Suprapubic skin (tissue), 4 donors: ENCODE data around the gene TBC1D17.

Experiments
- EP300 ChIP-seq: sonication (generic); formaldehyde crosslinking; IDR thresholded peaks from one replicate; pipeline ENCODE4 v1.6.1; 2017; ENCODE audit warnings: antibody characterized with exemption
- POLR2A ChIP-seq, 2 donors: fragments of 450-650 bp; IDR thresholded peaks; one replicate each; pipeline ENCODE4 v1.6.1; 2017; ENCODE audit warnings: antibody characterized with exemption in 2 of 2, mild to moderate bottlenecking in 2 of 2, moderate library complexity in 2 of 2
- POLR2AphosphoS5 ChIP-seq, 3 donors: sonication (generic); formaldehyde crosslinking; IDR thresholded peaks; one replicate each; pipeline ENCODE4 v1.6.1; 2017; ENCODE audit warnings: antibody characterized with exemption in 3 of 3
- TF ChIP-seq, protein P1 (sequence below), 2 donors: fragments of 200-600 bp in 1 of 2; fragments of 450-650 bp in 1 of 2; sonication (generic) in 1 of 2; IDR thresholded peaks; one replicate each; pipeline ENCODE4 v1.5.1; 2016 to 2019; ENCODE audit warnings: antibody characterized with exemption in 2 of 2, mild to moderate bottlenecking in 1 of 2, moderate library complexity in 1 of 2

DNA sequence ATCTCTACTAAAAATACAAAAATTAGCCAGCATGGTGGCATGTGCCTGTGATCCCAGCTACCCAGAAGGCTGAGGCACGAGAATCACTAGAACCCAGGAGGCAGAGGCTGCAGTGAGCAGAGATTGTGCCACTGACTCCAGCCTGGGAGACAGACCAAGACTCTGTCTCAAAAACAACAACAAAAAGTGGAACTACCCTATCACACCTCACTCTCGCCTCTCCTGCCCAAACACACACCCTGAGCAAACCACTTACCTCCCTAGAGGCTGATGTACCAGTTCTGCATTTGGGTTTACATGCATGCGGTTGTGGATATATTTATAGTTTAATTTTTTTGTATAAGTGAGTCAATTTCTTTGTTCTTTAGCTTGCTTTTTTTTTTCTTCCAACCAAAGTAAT, 34.2 kb upstream of the TBC1D17 start:
- no peak for TF ChIP-seq POLR2A (IDR thresholded peaks at IDR 0.05)
- TF ChIP-seq POLR2AphosphoS5 (IDR thresholded peaks at IDR 0.05), result no peak
- TF ChIP-seq, protein P1, sequence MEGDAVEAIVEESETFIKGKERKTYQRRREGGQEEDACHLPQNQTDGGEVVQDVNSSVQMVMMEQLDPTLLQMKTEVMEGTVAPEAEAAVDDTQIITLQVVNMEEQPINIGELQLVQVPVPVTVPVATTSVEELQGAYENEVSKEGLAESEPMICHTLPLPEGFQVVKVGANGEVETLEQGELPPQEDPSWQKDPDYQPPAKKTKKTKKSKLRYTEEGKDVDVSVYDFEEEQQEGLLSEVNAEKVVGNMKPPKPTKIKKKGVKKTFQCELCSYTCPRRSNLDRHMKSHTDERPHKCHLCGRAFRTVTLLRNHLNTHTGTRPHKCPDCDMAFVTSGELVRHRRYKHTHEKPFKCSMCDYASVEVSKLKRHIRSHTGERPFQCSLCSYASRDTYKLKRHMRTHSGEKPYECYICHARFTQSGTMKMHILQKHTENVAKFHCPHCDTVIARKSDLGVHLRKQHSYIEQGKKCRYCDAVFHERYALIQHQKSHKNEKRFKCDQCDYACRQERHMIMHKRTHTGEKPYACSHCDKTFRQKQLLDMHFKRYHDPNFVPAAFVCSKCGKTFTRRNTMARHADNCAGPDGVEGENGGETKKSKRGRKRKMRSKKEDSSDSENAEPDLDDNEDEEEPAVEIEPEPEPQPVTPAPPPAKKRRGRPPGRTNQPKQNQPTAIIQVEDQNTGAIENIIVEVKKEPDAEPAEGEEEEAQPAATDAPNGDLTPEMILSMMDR (IDR thresholded peaks at IDR 0.05), result no peak
- no peak for TF ChIP-seq EP300
